ENCODE results near the gene RAD54L.
A peak's percentile ranks its signal among the peaks of the same experiment; 100 is the strongest.

RAD54L gene

DNA sequence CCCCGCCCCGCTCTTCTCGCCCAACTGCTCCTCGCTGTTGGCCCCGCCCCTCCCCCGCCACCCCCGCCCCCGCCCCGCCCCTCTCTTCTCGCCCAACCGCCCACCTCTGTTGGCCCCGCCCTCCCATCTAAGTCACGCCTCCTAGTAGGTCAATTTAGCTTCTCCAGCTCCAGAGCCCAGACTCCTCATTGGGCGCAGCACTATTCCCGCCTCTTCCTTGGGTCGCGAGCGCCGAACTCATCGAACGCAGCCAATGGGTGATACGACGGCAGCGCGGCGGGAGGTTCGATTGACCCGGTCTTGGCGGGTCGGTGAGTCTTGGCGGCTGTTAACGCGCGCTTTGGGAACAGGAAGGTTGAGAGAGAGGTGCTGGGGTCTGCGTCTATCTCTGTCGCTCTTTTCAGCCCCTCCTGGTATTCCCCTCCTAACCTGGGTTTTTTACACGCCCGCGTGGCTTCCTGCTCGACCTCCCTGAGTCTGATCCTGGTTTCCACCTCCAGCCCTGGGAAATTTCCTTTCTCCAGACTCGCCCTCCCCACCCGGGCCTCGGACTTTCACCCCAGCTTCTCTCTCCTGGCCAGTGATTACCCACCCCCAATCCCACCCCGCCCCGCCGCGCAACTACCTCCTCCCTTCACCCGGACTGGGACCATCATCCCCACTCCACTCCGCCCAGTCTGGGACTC is at the start of gene RAD54L:
Gene RAD54L (plus strand): TSS at position 328 of the 686 bp plus-strand sequence. CDS start 643 bp downstream, outside the sequence.
- Histone ChIP-seq H3K36me3 (replicated peaks) (peaks cover 35% of the 10 kb centered on the region), H3K4me3 (peak within 1 kb of the TSS; percentile 95), H3K4me1 (peaks cover 15% of the 10 kb centered on the region), H3K9me3 (no peaks in the 10 kb centered on the region), H3K27me3 (ENCODE audit: low read depth) (no peaks in the 10 kb centered on the region)
- DNase-seq (ENCODE audit: low spot score in 2 of 2): peak; percentile 97 to 99
- in situ Hi-C loops (cut with MboI; ENCODE audit: low sequenced_read_pairs): no loop called here

GRCh38 chr1:46197964-46198811 is 49.4 kb upstream of the RAD54L start, which contains the start of gene POMGNT1:
TSS of gene POMGNT1 (minus strand) at chr1:46198434. CDS start at chr1:46197821, 613 bp downstream.
- Histone ChIP-seq H3K4me3 (peak within 1 kb of the TSS; percentile 73), H3K9me3 (no peaks in the 10 kb centered on the region), H3K27me3 (ENCODE audit: low read depth) (no peaks in the 10 kb centered on the region), H3K36me3 (replicated peaks) (peaks cover 9% of the 10 kb centered on the region), H3K4me1 (peaks cover 13% of the 10 kb centered on the region)
- peak; percentile 60 to 79 for DNase-seq (ENCODE audit: low spot score in 2 of 2)
- in situ Hi-C loops (cut with MboI; ENCODE audit: low sequenced_read_pairs): no loop called here

DNA sequence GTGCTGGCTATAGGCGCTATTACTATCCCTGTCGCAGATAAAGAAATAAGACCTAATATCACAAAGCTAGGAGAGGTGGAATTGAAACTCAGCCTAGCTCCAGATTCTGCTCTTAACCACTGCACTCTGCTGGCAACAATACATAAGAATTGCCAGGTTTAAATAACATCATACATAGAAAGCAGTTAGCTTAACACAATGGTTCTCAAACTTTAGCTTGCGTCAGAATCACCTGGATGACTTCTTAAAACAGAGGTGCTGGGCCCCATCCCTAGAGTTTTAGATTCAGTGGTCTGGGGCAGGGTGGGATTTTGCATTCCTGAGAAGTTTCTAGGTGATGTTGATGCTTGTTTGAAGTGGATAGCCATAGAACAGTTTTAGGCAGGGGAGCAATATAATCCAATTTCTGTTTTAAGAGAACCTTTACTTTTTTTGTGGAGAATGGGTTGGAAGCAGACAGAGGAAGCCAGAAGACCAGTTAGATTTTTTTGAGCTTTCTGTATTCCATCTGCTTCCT is 48.3 kb upstream of the RAD54L start:
- Histone ChIP-seq H3K4me1 (peaks cover 16% of the 10 kb centered on the region), H3K9me3 (no peaks in the 10 kb centered on the region), H3K27me3 (ENCODE audit: low read depth) (no peaks in the 10 kb centered on the region), H3K36me3 (replicated peaks) (peaks cover 2% of the 10 kb centered on the region; the same call in 1 of the 2 replicates), H3K4me3 (peak overlapping the region; percentile 73)
- DNase-seq (ENCODE audit: low spot score in 2 of 2): no peak
- in situ Hi-C loops (cut with MboI; ENCODE audit: low sequenced_read_pairs): no loop called here

GRCh38 chr1:46203738-46204405 is 43.7 kb upstream of the RAD54L start:
- peaks cover 31% of the 10 kb centered on the region for H3K4me1 ChIP-seq
- peak overlapping the region; percentile 92 for H3K4me3 ChIP-seq
- in situ Hi-C loops (cut with MboI; ENCODE audit: low sequenced_read_pairs): no loop called here
- H3K9me3 ChIP-seq: no peaks in the 10 kb centered on the region
- peaks cover 8% of the 10 kb centered on the region for H3K36me3 ChIP-seq (replicated peaks)
- H3K27me3 ChIP-seq (ENCODE audit: low read depth): no peaks in the 10 kb centered on the region
- peak in 1 of 2 experiments; percentile 9 for DNase-seq (ENCODE audit: low spot score in 2 of 2)

- Histone ChIP-seq H3K27me3 (ENCODE audit: low read depth) (no peaks in the 10 kb centered on the region), H3K4me1 (peaks cover 26% of the 10 kb centered on the region), H3K9me3 (no peaks in the 10 kb centered on the region), H3K4me3 (peak overlapping the region; percentile 92), H3K36me3 (replicated peaks) (peaks cover 8% of the 10 kb centered on the region)
- in situ Hi-C loops (cut with MboI; ENCODE audit: low sequenced_read_pairs): no loop called here
- DNase-seq (ENCODE audit: low spot score in 2 of 2): peak in 1 of 2 experiments; percentile 46
These were observed 43.2 kb upstream of the RAD54L start for GRCh38 chr1:46204406-46204742.

GRCh38 chr1:46205141-46205540 is 42.4 kb upstream of the RAD54L start:
- Histone ChIP-seq H3K4me1 (peaks cover 26% of the 10 kb centered on the region), H3K27me3 (ENCODE audit: low read depth) (no peaks in the 10 kb centered on the region), H3K9me3 (no peaks in the 10 kb centered on the region), H3K36me3 (replicated peaks) (peaks cover 8% of the 10 kb centered on the region), H3K4me3 (no peak overlapping the region)
- in situ Hi-C loops (cut with MboI; ENCODE audit: low sequenced_read_pairs): no loop called here
- no peak for DNase-seq (ENCODE audit: low spot score in 2 of 2)

- peak; percentile 50 to 75 for DNase-seq (ENCODE audit: low spot score in 2 of 2)
- Histone ChIP-seq H3K4me1 (peaks cover 26% of the 10 kb centered on the region), H3K4me3 (no peak overlapping the region), H3K36me3 (replicated peaks) (peaks cover 8% of the 10 kb centered on the region), H3K9me3 (no peaks in the 10 kb centered on the region), H3K27me3 (ENCODE audit: low read depth) (no peaks in the 10 kb centered on the region)
- in situ Hi-C loops (cut with MboI; ENCODE audit: low sequenced_read_pairs): no loop called here
These were observed 41.8 kb upstream of the RAD54L start for GRCh38 chr1:46205791-46206190.

GRCh38 chr1:46206399-46206798 is 41.2 kb upstream of the RAD54L start:
- in situ Hi-C loops (cut with MboI; ENCODE audit: low sequenced_read_pairs): no loop called here
- peaks cover 8% of the 10 kb centered on the region for H3K36me3 ChIP-seq (replicated peaks)
- H3K4me3 ChIP-seq: no peak overlapping the region
- H3K9me3 ChIP-seq: no peaks in the 10 kb centered on the region
- no peak for DNase-seq (ENCODE audit: low spot score in 2 of 2)
- H3K27me3 ChIP-seq (ENCODE audit: low read depth): no peaks in the 10 kb centered on the region
- H3K4me1 ChIP-seq: peaks cover 26% of the 10 kb centered on the region

GRCh38 chr1:46210561-46210960 is 37.0 kb upstream of the RAD54L start:
- in situ Hi-C loops (cut with MboI; ENCODE audit: low sequenced_read_pairs): no loop called here
- H3K4me1 ChIP-seq: peaks cover 10% of the 10 kb centered on the region
- no peaks in the 10 kb centered on the region for H3K9me3 ChIP-seq
- H3K36me3 ChIP-seq (replicated peaks): peaks cover 8% of the 10 kb centered on the region
- DNase-seq (ENCODE audit: low spot score in 2 of 2): no peak
- H3K4me3 ChIP-seq: no peak overlapping the region
- no peaks in the 10 kb centered on the region for H3K27me3 ChIP-seq (ENCODE audit: low read depth)

DNA sequence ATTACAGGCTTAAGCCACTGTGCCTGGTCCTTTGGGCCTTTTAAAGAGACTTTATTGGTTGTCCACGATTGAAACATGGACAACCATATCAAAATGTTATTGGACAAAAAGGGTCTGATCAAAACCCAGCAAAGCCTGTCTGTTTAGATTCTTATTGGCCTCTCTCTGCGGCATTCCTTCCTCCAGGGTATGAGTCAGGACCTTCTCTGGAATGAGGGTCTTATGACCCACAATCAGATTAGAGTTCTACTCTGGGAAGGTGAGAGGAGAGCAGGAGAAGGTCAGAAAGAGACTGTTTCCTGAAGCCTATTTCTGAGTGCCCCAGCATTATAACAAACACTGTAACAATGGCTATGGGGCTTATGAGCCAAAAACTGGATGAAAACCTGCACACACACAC is 36.5 kb upstream of the RAD54L start:
- H3K9me3 ChIP-seq: no peaks in the 10 kb centered on the region
- peaks cover 7% of the 10 kb centered on the region for H3K36me3 ChIP-seq (replicated peaks)
- no peak for DNase-seq (ENCODE audit: low spot score in 2 of 2)
- H3K27me3 ChIP-seq (ENCODE audit: low read depth): no peaks in the 10 kb centered on the region
- H3K4me3 ChIP-seq: no peak overlapping the region
- H3K4me1 ChIP-seq: peaks cover 5% of the 10 kb centered on the region
- in situ Hi-C loops (cut with MboI; ENCODE audit: low sequenced_read_pairs): no loop called here

DNA sequence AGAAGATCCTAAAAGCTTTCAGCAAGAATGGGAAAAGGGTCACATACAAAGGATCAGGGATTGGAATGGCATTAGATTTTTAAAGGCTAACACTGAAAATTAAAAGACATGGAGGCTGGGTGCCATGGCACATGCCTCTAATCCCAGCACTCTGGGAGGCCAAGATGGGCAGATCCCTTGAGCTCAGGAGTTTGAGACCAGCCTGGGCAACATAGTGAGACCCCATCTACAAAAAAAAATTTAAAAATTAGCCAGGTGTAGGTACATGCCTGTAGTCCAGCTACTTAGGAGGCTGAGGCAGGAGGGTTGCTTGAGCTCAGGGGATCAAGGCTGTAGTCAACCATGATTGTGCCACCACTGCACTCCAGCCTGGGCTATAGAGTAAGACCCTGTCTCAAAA is 32.1 kb upstream of the RAD54L start:
- H3K4me1 ChIP-seq: no peaks in the 10 kb centered on the region
- in situ Hi-C loops (cut with MboI; ENCODE audit: low sequenced_read_pairs): no loop called here
- no peaks in the 10 kb centered on the region for H3K9me3 ChIP-seq
- DNase-seq (ENCODE audit: low spot score in 2 of 2): no peak
- H3K27me3 ChIP-seq (ENCODE audit: low read depth): no peaks in the 10 kb centered on the region
- H3K4me3 ChIP-seq: no peak overlapping the region
- no peaks in the 10 kb centered on the region for H3K36me3 ChIP-seq (replicated peaks)

GRCh38 chr1:46218443-46218842 is 29.1 kb upstream of the RAD54L start:
- no peaks in the 10 kb centered on the region for H3K9me3 ChIP-seq
- no peak overlapping the region for H3K4me3 ChIP-seq
- DNase-seq (ENCODE audit: low spot score in 2 of 2): no peak
- no peaks in the 10 kb centered on the region for H3K27me3 ChIP-seq (ENCODE audit: low read depth)
- in situ Hi-C loops (cut with MboI; ENCODE audit: low sequenced_read_pairs): no loop called here
- H3K36me3 ChIP-seq (replicated peaks): no peaks in the 10 kb centered on the region
- H3K4me1 ChIP-seq: peaks cover 11% of the 10 kb centered on the region

DNA sequence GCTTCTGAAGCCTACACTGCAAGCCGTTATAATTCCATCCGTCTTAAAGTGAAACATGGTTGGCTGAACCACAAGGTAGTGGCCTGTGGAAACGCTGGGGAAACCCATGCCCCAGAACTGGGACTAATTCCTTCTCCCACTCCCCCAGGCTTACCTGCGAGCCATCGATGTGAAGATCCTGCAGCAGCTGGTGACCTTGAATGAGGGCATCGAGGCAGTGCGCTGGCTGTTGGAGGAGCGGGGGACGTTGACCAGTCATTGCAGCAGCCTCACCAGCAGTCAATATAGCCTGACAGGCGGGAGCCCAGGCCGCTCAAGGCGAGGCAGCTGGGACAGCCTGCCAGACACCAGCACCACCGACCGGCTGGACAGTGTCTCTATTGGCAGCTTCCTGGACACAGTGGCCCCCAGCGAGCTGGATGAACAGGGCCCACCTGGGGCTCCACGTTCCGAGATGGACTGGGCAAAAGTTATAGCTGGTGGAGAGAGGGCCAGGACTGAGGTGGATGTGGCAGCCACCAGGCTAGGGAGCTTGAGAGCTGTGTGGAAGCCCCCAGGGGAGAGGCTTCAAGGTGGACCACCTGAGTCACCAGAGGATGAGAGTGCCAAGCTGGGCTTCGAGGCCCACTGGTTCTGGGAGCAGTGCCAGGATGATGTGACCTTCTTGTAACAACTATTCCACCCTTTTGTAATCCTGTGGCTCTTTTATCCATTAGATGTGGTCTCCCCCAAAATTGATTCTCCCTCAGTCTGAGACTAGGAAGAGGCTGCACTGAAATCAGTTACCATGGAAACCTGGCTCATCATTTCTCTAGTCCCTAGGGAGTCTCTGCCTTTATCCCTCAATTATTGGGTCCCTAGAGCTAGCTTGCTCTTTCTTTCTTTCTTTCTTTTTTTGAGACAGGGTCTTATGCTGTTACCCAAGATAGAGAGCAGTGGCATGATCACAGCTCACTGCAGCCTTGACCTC is 27.7 kb upstream of the RAD54L start:
- no peaks in the 10 kb centered on the region for H3K27me3 ChIP-seq (ENCODE audit: low read depth)
- in situ Hi-C loops (cut with MboI; ENCODE audit: low sequenced_read_pairs): no loop called here
- no peak overlapping the region for H3K4me3 ChIP-seq
- H3K36me3 ChIP-seq (replicated peaks): no peaks in the 10 kb centered on the region
- no peaks in the 10 kb centered on the region for H3K9me3 ChIP-seq
- peaks cover 11% of the 10 kb centered on the region for H3K4me1 ChIP-seq
- DNase-seq (ENCODE audit: low spot score in 2 of 2): no peak

All from HAP-1 (cell line).